HEK293 (cell line): ENCODE results near the gene DNAH11.

Source experiments
- AEBP2 ChIP-seq: fragments of 450-650 bp; formaldehyde crosslinking; IDR thresholded peaks from 2 replicates; pipeline ENCODE4 v1.5.1; 2016; ENCODE audit warnings: missing biosample characterization, missing genetic modification characterization, borderline replicate concordance
- GFI1B ChIP-seq: fragments of 450-650 bp; formaldehyde crosslinking; IDR thresholded peaks from 2 replicates; pipeline ENCODE4 v1.5.1; 2016; ENCODE audit warnings: missing biosample characterization, missing genetic modification characterization
- GLI4 ChIP-seq: fragments of 450-650 bp; formaldehyde crosslinking; IDR thresholded peaks from 2 replicates; pipeline ENCODE4 v1.5.1; 2016; ENCODE audit warnings: missing biosample characterization, missing genetic modification characterization
- GLIS1 ChIP-seq: fragments of 450-650 bp; formaldehyde crosslinking; IDR thresholded peaks from 2 replicates; pipeline ENCODE4 v1.5.1; 2016; ENCODE audit warnings: missing biosample characterization, missing genetic modification characterization
- HOXD13 ChIP-seq: sonication (generic); formaldehyde crosslinking; IDR thresholded peaks from 2 replicates; pipeline ENCODE4 v1.8.0; 2022; ENCODE audit warnings: missing genetic modification reagents, borderline replicate concordance
- KLF16 ChIP-seq: fragments of 450-650 bp; formaldehyde crosslinking; IDR thresholded peaks from 2 replicates; pipeline ENCODE4 v1.5.1; 2017; ENCODE audit warnings: missing biosample characterization, missing genetic modification characterization
- KLF9 ChIP-seq: fragments of 450-650 bp; formaldehyde crosslinking; IDR thresholded peaks from 2 replicates; pipeline ENCODE4 v1.5.1; 2016; ENCODE audit warnings: missing biosample characterization, missing genetic modification characterization, low read depth
- REST ChIP-seq: fragments of 450-650 bp; formaldehyde crosslinking; IDR thresholded peaks from 2 replicates; pipeline ENCODE4 v1.5.1; 2016; ENCODE audit warnings: missing biosample characterization, missing genetic modification characterization
- SCRT1 ChIP-seq: fragments of 450-650 bp; formaldehyde crosslinking; IDR thresholded peaks from 2 replicates; pipeline ENCODE4 v1.5.1; 2016; ENCODE audit warnings: missing biosample characterization, missing genetic modification characterization, borderline replicate concordance
- SETDB1 ChIP-seq: IDR thresholded peaks from one replicate; pipeline ENCODE4 v1.6.1; 2017; ENCODE audit warnings: mild to moderate bottlenecking, low read length, moderate library complexity, mixed read lengths; ENCODE audit not compliant: insufficient read length
- ZBTB20 ChIP-seq: fragments of 450-650 bp; formaldehyde crosslinking; IDR thresholded peaks from 2 replicates; pipeline ENCODE4 v1.5.1; 2016; ENCODE audit warnings: missing biosample characterization, missing genetic modification characterization
- ZBTB7A ChIP-seq: fragments of 450-650 bp; formaldehyde crosslinking; IDR thresholded peaks from 2 replicates; pipeline ENCODE4 v1.5.1; 2016; ENCODE audit warnings: low read depth, missing biosample characterization, missing genetic modification characterization
- ZNF19 ChIP-seq: fragments of 450-650 bp; formaldehyde crosslinking; IDR thresholded peaks from 2 replicates; pipeline ENCODE4; 2016; ENCODE audit warnings: missing biosample characterization, missing genetic modification characterization, low read depth
- ZNF211 ChIP-seq: fragments of 450-650 bp; formaldehyde crosslinking; IDR thresholded peaks from 2 replicates; pipeline ENCODE4 v1.5.1; 2016; ENCODE audit warnings: low read depth, missing biosample characterization, missing genetic modification characterization
- ZNF223 ChIP-seq: fragments of 450-650 bp; formaldehyde crosslinking; IDR thresholded peaks from 2 replicates; pipeline ENCODE4 v1.5.1; 2016; ENCODE audit warnings: missing biosample characterization, missing genetic modification characterization
- ZNF274 ChIP-seq, 2 experiments: fragments of 200-500 bp in 1 of 2; fragments of 450-650 bp in 1 of 2; sonication (Bioruptor generic) in 1 of 2; formaldehyde crosslinking in 1 of 2; IDR thresholded peaks; 2 replicates each; pipeline versions ENCODE4 v1.5.1 to v1.6.1; 2014 to 2016; ENCODE audit warnings: borderline replicate concordance in 1 of 2, inconsistent platforms in 1 of 2, low read length in 1 of 2, missing biosample characterization in 1 of 2, missing genetic modification characterization in 1 of 2
- ZNF366 ChIP-seq: fragments of 450-650 bp; formaldehyde crosslinking; conservative IDR thresholded peaks from 2 replicates; pipeline ENCODE4 v1.5.1; 2016; ENCODE audit warnings: missing biosample characterization, missing genetic modification characterization
- ZNF510 ChIP-seq: fragments of 450-650 bp; formaldehyde crosslinking; IDR thresholded peaks from 2 replicates; pipeline ENCODE4 v1.5.1; 2018; ENCODE audit warnings: mild to moderate bottlenecking, missing genetic modification characterization, missing biosample characterization; ENCODE audit not compliant: insufficient replicate concordance
- ZNF514 ChIP-seq: fragments of 450-650 bp; formaldehyde crosslinking; IDR thresholded peaks from 2 replicates; pipeline ENCODE4 v1.5.1; 2016; ENCODE audit warnings: missing biosample characterization, missing genetic modification characterization
- ZNF529 ChIP-seq: fragments of 450-650 bp; formaldehyde crosslinking; IDR thresholded peaks from 2 replicates; pipeline ENCODE4 v1.5.1; 2017; ENCODE audit warnings: missing genetic modification characterization, missing biosample characterization; ENCODE audit not compliant: insufficient replicate concordance
- ZNF621 ChIP-seq: fragments of 450-650 bp; formaldehyde crosslinking; IDR thresholded peaks from 2 replicates; pipeline ENCODE4 v1.5.1; 2017; ENCODE audit warnings: missing biosample characterization, missing genetic modification characterization
- ZNF629 ChIP-seq: fragments of 450-650 bp; formaldehyde crosslinking; IDR thresholded peaks from 2 replicates; pipeline ENCODE4 v1.5.1; 2017; ENCODE audit warnings: missing biosample characterization, missing genetic modification characterization
- ZNF670 ChIP-seq: fragments of 450-650 bp; formaldehyde crosslinking; IDR thresholded peaks from 2 replicates; pipeline ENCODE4 v1.5.1; 2016; ENCODE audit warnings: missing biosample characterization, missing genetic modification characterization, low read depth
- ZNF777 ChIP-seq: fragments of 450-650 bp; formaldehyde crosslinking; IDR thresholded peaks from 2 replicates; pipeline ENCODE4 v1.5.1; 2017; ENCODE audit warnings: missing biosample characterization, missing genetic modification characterization, borderline replicate concordance
- ZSCAN23 ChIP-seq: fragments of 450-650 bp; formaldehyde crosslinking; IDR thresholded peaks from 2 replicates; pipeline ENCODE4 v1.5.1; 2016; ENCODE audit warnings: missing biosample characterization, missing genetic modification characterization
- TF ChIP-seq, protein P1 (sequence below): fragments of 450-650 bp; formaldehyde crosslinking; IDR thresholded peaks from 2 replicates; pipeline ENCODE4 v1.5.1; 2016; ENCODE audit warnings: missing biosample characterization, missing genetic modification characterization
- TF ChIP-seq, protein P2 (sequence below): fragments of 450-650 bp; formaldehyde crosslinking; IDR thresholded peaks from 2 replicates; pipeline ENCODE4 v1.5.1; 2016; ENCODE audit warnings: missing biosample characterization, missing genetic modification characterization

DNAH11 gene

DNA sequence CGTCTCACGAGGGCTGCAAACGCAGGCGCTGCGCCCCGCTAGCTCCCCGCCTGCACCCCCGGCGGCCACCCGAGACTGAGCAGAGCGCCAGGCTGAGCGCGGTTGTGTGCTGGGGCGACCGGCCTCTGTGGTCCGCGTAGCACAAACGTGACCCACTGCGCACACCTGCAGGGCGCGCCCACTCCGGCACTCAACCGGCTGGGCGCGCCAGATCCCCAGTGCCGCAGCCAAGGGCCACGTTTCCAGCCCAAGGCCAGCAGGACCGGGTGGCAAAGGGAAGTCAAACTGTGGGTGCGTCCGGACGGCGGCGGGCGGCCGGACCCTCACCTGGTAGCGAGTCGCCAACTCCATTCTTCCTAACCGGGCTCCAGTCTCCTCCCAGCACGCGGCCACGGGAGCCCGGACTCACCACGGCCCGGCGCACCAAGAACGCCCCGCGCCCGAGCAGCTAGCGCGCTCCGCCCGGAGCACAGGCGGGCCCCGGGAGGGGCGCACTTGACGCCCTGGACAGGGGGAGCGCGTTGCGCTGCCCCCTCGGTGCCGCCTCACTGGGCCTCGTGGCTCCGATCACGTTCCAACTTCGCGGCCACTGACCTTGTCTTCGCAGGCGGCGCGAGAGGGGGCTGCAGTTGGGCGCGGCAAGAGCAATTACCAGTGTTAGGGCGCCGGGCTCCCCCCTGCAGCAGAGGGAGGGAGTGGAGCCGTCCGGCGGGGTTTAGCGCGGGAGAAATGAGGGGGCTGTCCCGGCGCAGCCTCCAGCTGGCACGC is 402.8 kb downstream of the DNAH11 start, which contains the start of gene CDCA7L (continued):
- no peak for TF ChIP-seq ZNF621
- TF ChIP-seq ZNF19 (tag by site-specific recombination): no peak
- no peak for TF ChIP-seq ZNF670 (tag by site-specific recombination)
- TF ChIP-seq KLF9 (tag by site-specific recombination): peak; percentile 91
- no peak for TF ChIP-seq GFI1B (tag by site-specific recombination)
- TF ChIP-seq ZBTB20 (tag by site-specific recombination): peak; percentile 83
- no peak for TF ChIP-seq ZNF514 (tag by site-specific recombination)
- 0 out of 2 replicates have a peak, but pooled peaks have one; percentile 7 for TF ChIP-seq REST (tag by site-specific recombination)
- TF ChIP-seq SCRT1 (tag by site-specific recombination): no peak
- peak; percentile 5; the same call in 1 of the 2 replicates for TF ChIP-seq ZNF366 (tag by site-specific recombination)
- no peak for TF ChIP-seq SETDB1
- TF ChIP-seq ZNF777 (tag by site-specific recombination): 0 out of 2 replicates have a peak, but pooled peaks have one; percentile 12
- TF ChIP-seq GLIS1: peak; percentile 14; the same call in 1 of the 2 replicates
- TF ChIP-seq ZBTB7A: peak; percentile 59; the same call in 1 of the 2 replicates
- no peak for TF ChIP-seq ZNF274 (IDR thresholded peaks at IDR 0.05; ENCODE audit: low read length)
- TF ChIP-seq ZNF274 (tag by site-specific recombination; IDR thresholded peaks at IDR 0.05; ENCODE audit: borderline replicate concordance): no peak
- TF ChIP-seq, protein P1, sequence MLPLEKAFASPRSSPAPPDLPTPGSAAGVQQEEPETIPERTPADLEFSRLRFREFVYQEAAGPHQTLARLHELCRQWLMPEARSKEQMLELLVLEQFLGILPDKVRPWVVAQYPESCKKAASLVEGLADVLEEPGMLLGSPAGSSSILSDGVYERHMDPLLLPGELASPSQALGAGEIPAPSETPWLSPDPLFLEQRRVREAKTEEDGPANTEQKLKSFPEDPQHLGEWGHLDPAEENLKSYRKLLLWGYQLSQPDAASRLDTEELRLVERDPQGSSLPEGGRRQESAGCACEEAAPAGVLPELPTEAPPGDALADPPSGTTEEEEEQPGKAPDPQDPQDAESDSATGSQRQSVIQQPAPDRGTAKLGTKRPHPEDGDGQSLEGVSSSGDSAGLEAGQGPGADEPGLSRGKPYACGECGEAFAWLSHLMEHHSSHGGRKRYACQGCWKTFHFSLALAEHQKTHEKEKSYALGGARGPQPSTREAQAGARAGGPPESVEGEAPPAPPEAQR (tag by site-specific recombination): no peak
- TF ChIP-seq ZNF223 (tag by site-specific recombination): no peak
- no peak for TF ChIP-seq GLI4 (tag by site-specific recombination)
- no peak for TF ChIP-seq ZNF529 (tag by site-specific recombination)
- TF ChIP-seq ZNF629 (tag by site-specific recombination): peak; percentile 71; the same call in 1 of the 2 replicates
- no peak; the same call in none of the 2 replicates for TF ChIP-seq KLF16 (tag by site-specific recombination)
- TF ChIP-seq HOXD13 (CRISPR knock-in tag): no peak
- no peak for TF ChIP-seq ZNF211 (tag by site-specific recombination)
- TF ChIP-seq AEBP2 (tag by site-specific recombination): no peak
- TF ChIP-seq, protein P2, sequence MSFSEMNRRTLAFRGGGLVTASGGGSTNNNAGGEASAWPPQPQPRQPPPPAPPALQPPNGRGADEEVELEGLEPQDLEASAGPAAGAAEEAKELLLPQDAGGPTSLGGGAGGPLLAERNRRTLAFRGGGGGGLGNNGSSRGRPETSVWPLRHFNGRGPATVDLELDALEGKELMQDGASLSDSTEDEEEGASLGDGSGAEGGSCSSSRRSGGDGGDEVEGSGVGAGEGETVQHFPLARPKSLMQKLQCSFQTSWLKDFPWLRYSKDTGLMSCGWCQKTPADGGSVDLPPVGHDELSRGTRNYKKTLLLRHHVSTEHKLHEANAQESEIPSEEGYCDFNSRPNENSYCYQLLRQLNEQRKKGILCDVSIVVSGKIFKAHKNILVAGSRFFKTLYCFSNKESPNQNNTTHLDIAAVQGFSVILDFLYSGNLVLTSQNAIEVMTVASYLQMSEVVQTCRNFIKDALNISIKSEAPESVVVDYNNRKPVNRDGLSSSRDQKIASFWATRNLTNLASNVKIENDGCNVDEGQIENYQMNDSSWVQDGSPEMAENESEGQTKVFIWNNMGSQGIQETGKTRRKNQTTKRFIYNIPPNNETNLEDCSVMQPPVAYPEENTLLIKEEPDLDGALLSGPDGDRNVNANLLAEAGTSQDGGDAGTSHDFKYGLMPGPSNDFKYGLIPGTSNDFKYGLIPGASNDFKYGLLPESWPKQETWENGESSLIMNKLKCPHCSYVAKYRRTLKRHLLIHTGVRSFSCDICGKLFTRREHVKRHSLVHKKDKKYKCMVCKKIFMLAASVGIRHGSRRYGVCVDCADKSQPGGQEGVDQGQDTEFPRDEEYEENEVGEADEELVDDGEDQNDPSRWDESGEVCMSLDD: peak; percentile 64; the same call in 1 of the 2 replicates
- 0 out of 2 replicates have a peak, but pooled peaks have one; percentile 53 for TF ChIP-seq ZSCAN23 (tag by site-specific recombination)
- TF ChIP-seq ZNF510 (tag by site-specific recombination): no peak
